Activated CD4-positive, alpha-beta T cell treated with anti-CD3 and anti-CD28 coated beads, Interleukin-2, amount 10 ng/mL, durations not matched to agents 7 days and 5 days (primary cell): Measurements from ENCODE around the gene OR2T1. TPM values are rescaled to one million over a fixed set of nuclear protein-coding genes. Genes with fewer than 3 reads are reported as not detected.

Experiments
- CTCF ChIA-PET: fragments of 350-600 bp; sonication (Branson Sonifier 250); formaldehyde crosslinking; loops from one replicate; lab custom pipeline; 2021; ENCODE audit warnings: antibody characterized with exemption; lab: Charles Lee
- POLR2A ChIA-PET: fragments of 350-600 bp; sonication (Branson Sonifier 250); formaldehyde crosslinking; loops from one replicate; lab custom pipeline; 2021; ENCODE audit warnings: antibody characterized with exemption; lab: Charles Lee
- DNase-seq: peaks from one replicate; pipeline ENCODE4 v3.0.0-alpha.2; 2020
- H3K27ac Mint-ChIP-seq: one replicate; pipeline ENCODE4 v1.8.0; 2021; ENCODE audit warnings: mild to moderate bottlenecking, moderate library complexity, mixed read lengths
- H3K27me3 Mint-ChIP-seq: one replicate; pipeline ENCODE4 v1.8.0; 2021; ENCODE audit warnings: mixed read lengths
- H3K36me3 Mint-ChIP-seq: one replicate; pipeline ENCODE4 v1.8.0; 2021; ENCODE audit warnings: low read depth, mixed read lengths
- H3K4me1 Mint-ChIP-seq: one replicate; pipeline ENCODE4 v1.8.0; 2021; ENCODE audit warnings: mixed read lengths
- H3K4me3 Mint-ChIP-seq: one replicate; pipeline ENCODE4 v1.8.0; 2021; ENCODE audit warnings: mild to moderate bottlenecking, moderate library complexity, mixed read lengths
- H3K9me3 Mint-ChIP-seq: one replicate; pipeline ENCODE4 v1.8.0; 2021; ENCODE audit warnings: mixed read lengths
- total RNA-seq, 2 experiments: library from RNA; stranded (reverse); gene quantifications; one replicate each; pipeline ENCODE4 v1.2.3, GENCODE V29; 2021

The OR2T1 gene
- not detected for total RNA-seq

- H3K36me3 Mint-ChIP-seq: no peaks in the 10 kb centered on the region
- DNase-seq: no peak
- H3K4me3 Mint-ChIP-seq: no peak within 1 kb of the TSS
- H3K27me3 Mint-ChIP-seq: no peaks in the 10 kb centered on the region
- no peak within 1 kb of the TSS for H3K27ac Mint-ChIP-seq
- peaks cover 12% of the 10 kb centered on the region for H3K4me1 Mint-ChIP-seq
- no peaks in the 10 kb centered on the region for H3K9me3 Mint-ChIP-seq
- POLR2A ChIA-PET: no interaction called here
- CTCF ChIA-PET: no interaction called here
Measured at GRCh38 chr1:248402748-248403147, at the start of gene OR2T1. TSS of gene OR2T1 (plus strand) at chr1:248403048. CDS start at chr1:248406148, 3,100 bp downstream.

- Mint-ChIP-seq H3K27me3 (no peaks in the 10 kb centered on the region), H3K36me3 (no peaks in the 10 kb centered on the region), H3K4me3 (no peak overlapping the region), H3K27ac (no peak overlapping the region), H3K9me3 (no peaks in the 10 kb centered on the region), H3K4me1 (no peaks in the 10 kb centered on the region)
- POLR2A ChIA-PET: no interaction called here
- CTCF ChIA-PET: no interaction called here
- no peak for DNase-seq
Measured at GRCh38 chr1:248359415-248359814, 43.4 kb upstream of the OR2T1 start.

- H3K36me3 Mint-ChIP-seq: no peaks in the 10 kb centered on the region
- CTCF ChIA-PET: no interaction called here
- H3K4me1 Mint-ChIP-seq: no peaks in the 10 kb centered on the region
- no peaks in the 10 kb centered on the region for H3K27me3 Mint-ChIP-seq
- POLR2A ChIA-PET: no interaction called here
- no peak within 1 kb of the TSS for H3K27ac Mint-ChIP-seq
- DNase-seq: no peak
- H3K9me3 Mint-ChIP-seq: no peaks in the 10 kb centered on the region
- no peak within 1 kb of the TSS for H3K4me3 Mint-ChIP-seq
Measured at GRCh38 chr1:248361121-248361715, 41.6 kb upstream of the OR2T1 start, which contains the start of gene OR2T4. TSS of gene OR2T4 (plus strand) at chr1:248361665. CDS start at chr1:248361665, 0 bp downstream.

GRCh38 chr1:248366609-248367008, 36.2 kb upstream of the OR2T1 start:
- no peak for DNase-seq
- CTCF ChIA-PET: no interaction called here
- no peaks in the 10 kb centered on the region for H3K4me1 Mint-ChIP-seq
- H3K27me3 Mint-ChIP-seq: no peaks in the 10 kb centered on the region
- no peaks in the 10 kb centered on the region for H3K36me3 Mint-ChIP-seq
- no peaks in the 10 kb centered on the region for H3K9me3 Mint-ChIP-seq
- H3K4me3 Mint-ChIP-seq: no peak overlapping the region
- POLR2A ChIA-PET: no interaction called here
- H3K27ac Mint-ChIP-seq: no peak overlapping the region

- DNase-seq: no peak
- no peak overlapping the region for H3K27ac Mint-ChIP-seq
- H3K36me3 Mint-ChIP-seq: no peaks in the 10 kb centered on the region
- POLR2A ChIA-PET: no interaction called here
- CTCF ChIA-PET: no interaction called here
- no peaks in the 10 kb centered on the region for H3K9me3 Mint-ChIP-seq
- no peaks in the 10 kb centered on the region for H3K27me3 Mint-ChIP-seq
- H3K4me1 Mint-ChIP-seq: peaks cover 3% of the 10 kb centered on the region
- no peak overlapping the region for H3K4me3 Mint-ChIP-seq
Measured at GRCh38 chr1:248372394-248372793, 30.5 kb upstream of the OR2T1 start.

- Mint-ChIP-seq H3K9me3 (no peaks in the 10 kb centered on the region), H3K36me3 (no peaks in the 10 kb centered on the region), H3K27ac (no peak overlapping the region), H3K4me1 (peaks cover 3% of the 10 kb centered on the region), H3K27me3 (no peaks in the 10 kb centered on the region), H3K4me3 (no peak overlapping the region)
- DNase-seq: no peak
- CTCF ChIA-PET: no interaction called here
- POLR2A ChIA-PET: no interaction called here
Measured at GRCh38 chr1:248373761-248374160, 29.1 kb upstream of the OR2T1 start.

GRCh38 chr1:248375446-248375845, 27.4 kb upstream of the OR2T1 start, which contains the start of gene OR2T6:
TSS of gene OR2T6 (plus strand) at chr1:248375746. CDS start at chr1:248387609, 11,863 bp downstream.
- H3K4me1 Mint-ChIP-seq: peaks cover 3% of the 10 kb centered on the region
- ChIA-PET CTCF (no interaction called here), POLR2A (no interaction called here)

GRCh38 chr1:248376916-248377315, 25.9 kb upstream of the OR2T1 start:
- CTCF ChIA-PET: no interaction called here
- no peak overlapping the region for H3K27ac Mint-ChIP-seq
- POLR2A ChIA-PET: no interaction called here
- peaks cover 3% of the 10 kb centered on the region for H3K4me1 Mint-ChIP-seq
- DNase-seq: no peak
- no peaks in the 10 kb centered on the region for H3K9me3 Mint-ChIP-seq
- H3K27me3 Mint-ChIP-seq: no peaks in the 10 kb centered on the region
- H3K4me3 Mint-ChIP-seq: no peak overlapping the region
- no peaks in the 10 kb centered on the region for H3K36me3 Mint-ChIP-seq

More at GRCh38 chr1:248375446-248375845, 27.4 kb upstream of the OR2T1 start, which contains the start of gene OR2T6:
- Mint-ChIP-seq H3K4me3 (no peak within 1 kb of the TSS), H3K27ac (no peak within 1 kb of the TSS), H3K9me3 (no peaks in the 10 kb centered on the region), H3K27me3 (no peaks in the 10 kb centered on the region), H3K36me3 (no peaks in the 10 kb centered on the region)
- DNase-seq: no peak

- Mint-ChIP-seq H3K9me3 (no peaks in the 10 kb centered on the region), H3K27me3 (no peaks in the 10 kb centered on the region), H3K27ac (no peak overlapping the region), H3K4me3 (no peak overlapping the region), H3K4me1 (no peaks in the 10 kb centered on the region), H3K36me3 (no peaks in the 10 kb centered on the region)
- ChIA-PET POLR2A (no interaction called here), CTCF (no interaction called here)
- DNase-seq: no peak
Measured at GRCh38 chr1:248380854-248381253, 22.0 kb upstream of the OR2T1 start.

GRCh38 chr1:248388426-248388825, 14.4 kb upstream of the OR2T1 start:
- no peaks in the 10 kb centered on the region for H3K4me1 Mint-ChIP-seq
- H3K4me3 Mint-ChIP-seq: no peak overlapping the region
- no peaks in the 10 kb centered on the region for H3K27me3 Mint-ChIP-seq
- H3K27ac Mint-ChIP-seq: no peak overlapping the region
- ChIA-PET CTCF (no interaction called here), POLR2A (no interaction called here)
- H3K36me3 Mint-ChIP-seq: no peaks in the 10 kb centered on the region
- H3K9me3 Mint-ChIP-seq: no peaks in the 10 kb centered on the region
- no peak for DNase-seq

- Mint-ChIP-seq H3K9me3 (no peaks in the 10 kb centered on the region), H3K4me3 (no peak overlapping the region), H3K27me3 (peaks cover 5% of the 10 kb centered on the region), H3K36me3 (no peaks in the 10 kb centered on the region), H3K27ac (no peak overlapping the region), H3K4me1 (no peaks in the 10 kb centered on the region)
- ChIA-PET CTCF (no interaction called here), POLR2A (no interaction called here)
- DNase-seq: no peak
Measured at GRCh38 chr1:248393050-248393449, 9.8 kb upstream of the OR2T1 start.

GRCh38 chr1:248404024-248404423, 1.2 kb downstream of the OR2T1 start:
- DNase-seq: no peak
- Mint-ChIP-seq H3K4me3 (no peak overlapping the region), H3K9me3 (no peaks in the 10 kb centered on the region), H3K4me1 (peaks cover 12% of the 10 kb centered on the region), H3K27ac (no peak overlapping the region), H3K27me3 (no peaks in the 10 kb centered on the region), H3K36me3 (no peaks in the 10 kb centered on the region)
- CTCF ChIA-PET: interaction anchor here (0.7 kb wide), 2 partner anchors 381 to 1024 kb away, joined by 3 read pairs; no protein-coding TSS in a partner anchor
- POLR2A ChIA-PET: no interaction called here

GRCh38 chr1:248406721-248407692, 4.2 kb downstream of the OR2T1 start:
- no peak for DNase-seq
- Mint-ChIP-seq H3K9me3 (peaks cover 15% of the 10 kb centered on the region), H3K36me3 (no peaks in the 10 kb centered on the region), H3K27me3 (no peaks in the 10 kb centered on the region), H3K27ac (peak overlapping the region; percentile 19), H3K4me1 (peaks cover 12% of the 10 kb centered on the region), H3K4me3 (no peak overlapping the region)
- ChIA-PET CTCF (no interaction called here), POLR2A (no interaction called here)
